MM.1S (cell line): ENCODE results near the gene FARP1.

Source experiments
- EZH2 ChIP-seq: fragments of 300-600 bp; sonication (generic); optimal IDR thresholded peaks from 2 replicates; pipeline ENCODE3; 2017; ENCODE audit warnings: low read depth, mild to moderate bottlenecking, antibody characterized with exemption, low read length, mixed read lengths
- EZH2phosphoT487 ChIP-seq: fragments of 300-600 bp; sonication (generic); IDR thresholded peaks from 2 replicates; pipeline ENCODE4 v1.6.1; 2018; ENCODE audit warnings: antibody characterized with exemption, low read length
- TF ChIP-seq, protein P1 (sequence below): fragments of 300-600 bp; sonication (generic); IDR thresholded peaks from 2 replicates; pipeline ENCODE4 v1.5.1; 2016; ENCODE audit warnings: antibody characterized with exemption, low read length, mixed read lengths

DNA sequence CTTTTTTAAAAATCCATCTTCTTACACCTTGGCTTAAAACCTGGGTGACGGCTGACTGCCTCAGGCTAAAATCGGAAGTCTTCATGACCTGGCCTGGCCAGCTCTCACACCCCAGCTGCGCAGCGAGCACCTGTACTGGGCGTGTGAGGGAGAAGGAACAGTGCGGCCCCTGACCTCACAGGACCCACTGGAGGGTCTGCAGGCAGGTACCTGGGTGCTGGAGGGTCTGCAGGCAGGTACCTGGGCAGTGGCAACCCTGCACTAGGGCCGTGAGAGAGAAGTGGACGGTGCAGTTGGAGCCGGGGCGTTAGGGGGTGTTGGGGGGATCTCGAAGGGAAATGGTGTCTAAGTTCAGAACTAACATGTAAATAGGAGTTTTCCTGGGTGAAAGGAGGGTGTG is 289.7 kb downstream of the FARP1 start:
- TF ChIP-seq, protein P1, sequence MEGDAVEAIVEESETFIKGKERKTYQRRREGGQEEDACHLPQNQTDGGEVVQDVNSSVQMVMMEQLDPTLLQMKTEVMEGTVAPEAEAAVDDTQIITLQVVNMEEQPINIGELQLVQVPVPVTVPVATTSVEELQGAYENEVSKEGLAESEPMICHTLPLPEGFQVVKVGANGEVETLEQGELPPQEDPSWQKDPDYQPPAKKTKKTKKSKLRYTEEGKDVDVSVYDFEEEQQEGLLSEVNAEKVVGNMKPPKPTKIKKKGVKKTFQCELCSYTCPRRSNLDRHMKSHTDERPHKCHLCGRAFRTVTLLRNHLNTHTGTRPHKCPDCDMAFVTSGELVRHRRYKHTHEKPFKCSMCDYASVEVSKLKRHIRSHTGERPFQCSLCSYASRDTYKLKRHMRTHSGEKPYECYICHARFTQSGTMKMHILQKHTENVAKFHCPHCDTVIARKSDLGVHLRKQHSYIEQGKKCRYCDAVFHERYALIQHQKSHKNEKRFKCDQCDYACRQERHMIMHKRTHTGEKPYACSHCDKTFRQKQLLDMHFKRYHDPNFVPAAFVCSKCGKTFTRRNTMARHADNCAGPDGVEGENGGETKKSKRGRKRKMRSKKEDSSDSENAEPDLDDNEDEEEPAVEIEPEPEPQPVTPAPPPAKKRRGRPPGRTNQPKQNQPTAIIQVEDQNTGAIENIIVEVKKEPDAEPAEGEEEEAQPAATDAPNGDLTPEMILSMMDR = no peak
- TF ChIP-seq EZH2phosphoT487 (no peak), EZH2 (no peak)
